Activated T-helper 1 cell treated with anti-CD3 and anti-CD28 coated beads, Interleukin-2, amount 50 U/mL, for 16 hours (primary cell): ENCODE results near the gene MOB3B.

Experiments used
- DNase-seq, 2 donors: peaks; one replicate each; pipeline ENCODE4 v3.0.0-alpha.2; 2020; ENCODE audit warnings: low read depth in 1 of 2, low spot score in 1 of 2

MOB3B gene

DNA sequence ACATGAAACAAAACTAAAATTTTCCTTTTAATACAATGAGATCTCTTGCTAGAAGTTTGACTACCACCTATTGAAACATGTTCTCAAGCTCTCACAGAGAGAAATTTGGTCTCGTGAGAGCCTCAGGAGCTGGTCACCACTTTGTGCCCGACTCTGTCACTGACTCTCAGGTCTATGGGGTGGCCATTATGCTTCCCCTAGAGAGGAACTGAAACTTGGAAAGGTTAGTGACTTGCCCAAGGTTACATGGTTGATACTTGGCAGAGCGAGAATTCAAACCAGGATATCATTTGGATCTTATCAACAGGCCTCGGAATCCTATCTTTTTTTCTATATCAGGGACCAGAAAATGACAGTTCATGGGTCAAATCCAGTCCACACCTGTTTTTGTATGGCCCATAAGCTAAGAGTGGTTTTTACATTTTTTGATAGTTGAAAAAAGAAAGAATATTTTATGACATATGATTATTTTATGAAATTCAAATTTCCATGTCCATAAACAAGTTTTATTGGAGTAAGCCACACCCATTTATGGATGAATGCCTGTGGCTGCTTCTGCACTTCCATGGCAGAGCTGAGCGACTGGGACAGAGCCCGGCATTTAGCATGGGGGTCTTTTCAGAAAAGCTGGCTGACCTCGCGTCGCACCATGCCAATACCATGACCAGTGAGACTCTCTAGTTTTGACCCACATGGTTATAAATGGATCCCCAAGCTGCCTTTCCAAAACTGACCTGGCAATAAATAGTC lies 187.9 kb downstream of the MOB3B start:
- no peak for DNase-seq

DNA sequence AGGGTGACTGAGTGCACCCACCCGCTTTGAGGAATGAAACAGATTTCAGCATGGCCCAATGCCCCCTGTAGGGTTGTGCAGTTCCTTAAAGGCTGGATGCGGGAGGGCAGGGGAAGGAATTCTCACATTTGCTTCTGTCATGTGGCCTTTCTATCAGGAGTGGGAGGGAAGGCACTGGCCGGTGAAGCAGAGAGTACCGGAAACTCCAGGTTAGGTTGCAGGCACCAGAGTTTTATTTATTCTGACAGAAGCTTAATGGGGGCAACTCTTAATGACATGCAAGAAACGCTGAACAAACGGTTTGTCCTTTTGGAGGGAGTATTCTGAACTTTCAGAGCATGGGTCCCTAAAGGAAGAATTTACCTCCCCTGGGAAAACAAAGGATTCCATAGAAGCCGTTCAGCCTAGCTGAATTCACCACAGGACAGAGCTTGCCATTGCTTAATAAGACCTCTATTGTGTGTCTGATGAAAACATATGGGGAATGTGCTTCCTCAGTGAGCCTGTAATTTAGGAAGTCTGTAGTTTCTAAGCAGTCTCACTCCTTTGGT lies 188.6 kb downstream of the MOB3B start:
- DNase-seq: no peak

DNA sequence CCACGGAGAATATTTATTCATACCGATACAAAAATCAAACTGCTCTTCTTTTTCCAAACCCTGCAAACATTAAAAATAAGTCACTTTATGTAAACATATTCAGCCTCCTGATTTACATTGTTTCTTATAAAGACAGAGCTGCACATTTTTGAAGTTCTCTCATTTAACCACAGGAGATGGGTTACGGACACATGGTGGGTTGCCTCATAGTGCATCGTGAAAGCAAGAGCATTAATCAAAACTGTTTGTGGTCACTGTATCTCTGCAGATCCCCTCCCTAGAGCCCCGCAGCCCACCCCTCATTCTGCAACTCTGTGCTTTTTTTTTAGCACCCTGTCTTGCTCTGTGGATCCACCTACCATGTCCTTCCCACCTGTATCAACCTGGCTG lies 189.3 kb downstream of the MOB3B start:
- DNase-seq: no peak

DNA sequence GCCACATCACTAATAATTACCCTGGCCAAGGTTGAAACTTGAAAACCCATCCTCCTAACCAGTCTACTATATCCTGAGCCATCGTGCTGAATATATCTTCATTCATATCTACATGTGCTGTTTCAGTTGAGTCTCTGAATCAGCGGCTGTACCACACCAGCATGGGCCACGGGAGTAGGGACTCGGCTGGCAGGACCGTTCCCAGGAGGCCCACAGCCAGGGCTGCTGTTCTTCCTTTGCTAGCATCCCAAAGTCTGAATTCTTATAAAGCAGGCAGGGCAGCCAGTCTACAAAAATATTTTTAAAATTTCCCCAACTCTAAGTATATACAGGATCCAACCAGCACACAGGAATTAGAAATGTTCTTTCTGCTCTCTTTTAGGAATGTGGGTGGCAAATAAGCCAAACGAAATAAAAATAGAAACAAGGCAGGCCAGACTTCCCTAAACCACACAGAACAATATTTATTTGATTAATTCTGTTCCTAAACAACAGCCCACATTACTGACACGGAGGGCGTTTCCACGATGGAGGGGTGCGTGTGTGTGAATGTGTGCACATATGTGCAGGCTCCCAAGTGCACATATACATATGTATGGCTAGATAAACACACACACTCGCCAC lies 189.8 kb downstream of the MOB3B start:
- no peak for DNase-seq

DNA sequence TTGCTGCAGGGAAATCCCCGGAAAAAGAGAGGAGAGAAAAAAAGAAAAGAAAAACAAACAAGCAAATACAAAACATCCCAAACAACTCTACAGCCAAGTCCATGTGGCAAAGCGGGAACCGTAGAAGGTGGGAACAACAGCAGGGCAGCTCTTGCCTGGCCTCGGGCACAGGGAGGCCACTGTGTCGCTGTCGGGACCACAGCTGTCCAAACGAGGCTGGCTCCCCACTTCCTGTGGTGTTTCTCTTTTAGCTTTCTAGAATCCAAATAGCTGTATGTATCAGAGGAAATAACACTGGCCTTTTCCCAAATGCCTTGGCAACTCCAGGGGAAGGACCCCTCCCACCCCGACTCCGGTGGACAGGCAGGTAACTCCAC lies 191.1 kb downstream of the MOB3B start:
- DNase-seq: no peak

DNA sequence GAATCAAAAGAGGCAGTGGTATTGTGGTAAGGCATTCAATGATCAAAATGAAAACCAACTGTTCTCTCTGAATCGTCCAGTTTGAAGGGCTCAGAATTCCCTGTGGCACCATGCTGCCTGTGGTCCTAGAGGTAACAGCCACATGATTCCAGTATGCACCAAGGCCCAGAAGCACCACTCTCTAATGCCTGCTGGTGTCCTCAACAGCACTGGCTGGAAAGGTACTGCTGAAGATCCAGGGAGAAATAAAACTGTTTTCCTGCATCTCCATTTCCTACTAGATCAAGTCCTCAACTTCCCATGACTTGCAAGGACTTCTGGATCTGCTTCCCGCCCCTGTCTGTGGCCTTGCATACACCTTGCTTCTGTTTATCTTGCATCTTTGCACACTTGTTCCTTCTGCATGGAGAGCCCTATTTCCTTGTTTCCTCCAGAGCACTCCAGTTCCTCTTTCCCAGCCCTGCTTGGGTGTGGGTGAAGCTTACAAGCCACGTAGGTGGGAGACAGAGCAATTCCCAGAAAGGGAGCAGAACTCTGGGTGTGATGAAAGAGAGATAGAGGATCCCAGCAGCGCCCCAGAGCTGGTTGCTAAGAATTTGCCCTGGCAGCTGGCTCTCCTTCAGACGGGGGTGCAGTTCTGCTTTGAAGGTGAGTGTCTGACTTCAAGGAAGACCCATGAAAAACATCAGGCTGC lies 191.6 kb downstream of the MOB3B start:
- DNase-seq: no peak

DNA sequence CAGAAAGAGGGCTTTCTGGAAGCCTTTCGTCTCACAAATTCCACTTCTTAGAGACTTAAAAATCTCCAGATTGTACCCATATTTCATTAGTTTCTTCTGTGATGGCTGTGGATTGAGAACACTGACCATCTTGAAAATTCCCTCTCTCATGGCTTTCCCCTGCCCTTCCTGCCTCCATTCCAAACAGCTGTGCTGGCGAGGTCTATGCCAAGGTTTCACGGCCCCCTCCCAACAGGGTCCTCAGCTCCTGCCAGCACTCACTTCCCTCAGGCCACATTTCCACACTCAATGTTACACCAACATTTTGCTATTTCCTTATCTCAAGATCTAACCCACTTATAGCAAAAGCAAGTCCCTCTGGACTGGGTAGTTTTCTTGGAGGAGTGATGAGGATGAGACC lies 192.4 kb downstream of the MOB3B start:
- no peak for DNase-seq

DNA sequence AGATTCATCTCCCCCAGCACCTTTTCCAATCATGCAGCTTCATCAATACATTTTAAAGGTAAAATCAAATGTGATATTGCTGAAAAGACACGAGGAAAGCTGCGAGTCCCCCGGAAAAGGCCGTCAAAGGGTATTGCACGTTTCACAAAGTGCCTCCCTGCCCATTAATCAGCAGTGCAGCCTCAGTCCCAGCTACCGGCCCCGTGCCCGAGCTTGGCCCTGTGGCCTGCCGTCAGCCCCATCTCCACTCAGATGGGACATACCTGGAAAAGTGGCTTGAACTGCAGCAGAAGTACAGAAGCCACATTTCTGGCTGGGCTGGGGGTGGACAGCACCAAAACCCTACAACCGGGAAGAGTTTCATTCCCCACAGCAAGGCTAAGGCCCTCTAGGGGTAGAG lies 192.8 kb downstream of the MOB3B start:
- no peak for DNase-seq

DNA sequence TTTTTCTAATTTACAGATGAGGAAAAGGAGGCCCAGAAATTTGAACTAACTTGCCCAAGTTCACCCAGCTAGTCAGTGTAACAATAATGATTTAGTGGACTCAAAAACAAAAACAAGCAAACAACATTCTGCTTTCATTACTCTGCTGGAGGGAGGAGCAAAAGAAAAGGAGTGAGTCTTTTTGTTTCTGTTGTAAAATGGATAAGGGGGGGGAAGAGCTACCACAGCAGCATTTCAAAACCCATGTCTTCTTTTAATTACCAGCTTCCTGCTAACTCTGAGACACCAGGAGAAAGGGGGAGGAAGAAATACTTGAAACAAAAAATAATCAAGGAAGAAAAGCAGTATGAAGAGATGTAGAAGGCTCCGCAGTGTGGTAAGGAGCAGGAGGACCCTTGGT lies 193.5 kb downstream of the MOB3B start:
- no peak for DNase-seq

DNA sequence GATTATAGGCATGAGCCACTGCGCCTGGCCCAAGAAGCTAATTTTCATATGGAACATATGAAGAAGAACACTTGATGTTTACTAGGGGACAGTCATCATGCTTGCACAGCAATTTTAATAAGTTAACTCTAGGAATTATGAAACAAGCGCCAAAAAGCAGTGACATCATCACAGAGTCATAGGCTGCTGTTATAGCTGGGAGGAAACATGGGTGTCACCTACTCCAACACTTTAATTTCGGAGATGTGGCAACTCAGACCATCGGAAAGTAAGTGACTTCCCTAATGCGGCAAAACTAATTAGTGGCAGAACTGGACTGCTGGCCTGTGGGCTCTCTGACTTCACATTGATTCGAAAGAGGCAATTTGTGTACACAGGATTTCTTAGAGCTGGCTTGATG lies 194.5 kb downstream of the MOB3B start:
- DNase-seq: no peak

DNA sequence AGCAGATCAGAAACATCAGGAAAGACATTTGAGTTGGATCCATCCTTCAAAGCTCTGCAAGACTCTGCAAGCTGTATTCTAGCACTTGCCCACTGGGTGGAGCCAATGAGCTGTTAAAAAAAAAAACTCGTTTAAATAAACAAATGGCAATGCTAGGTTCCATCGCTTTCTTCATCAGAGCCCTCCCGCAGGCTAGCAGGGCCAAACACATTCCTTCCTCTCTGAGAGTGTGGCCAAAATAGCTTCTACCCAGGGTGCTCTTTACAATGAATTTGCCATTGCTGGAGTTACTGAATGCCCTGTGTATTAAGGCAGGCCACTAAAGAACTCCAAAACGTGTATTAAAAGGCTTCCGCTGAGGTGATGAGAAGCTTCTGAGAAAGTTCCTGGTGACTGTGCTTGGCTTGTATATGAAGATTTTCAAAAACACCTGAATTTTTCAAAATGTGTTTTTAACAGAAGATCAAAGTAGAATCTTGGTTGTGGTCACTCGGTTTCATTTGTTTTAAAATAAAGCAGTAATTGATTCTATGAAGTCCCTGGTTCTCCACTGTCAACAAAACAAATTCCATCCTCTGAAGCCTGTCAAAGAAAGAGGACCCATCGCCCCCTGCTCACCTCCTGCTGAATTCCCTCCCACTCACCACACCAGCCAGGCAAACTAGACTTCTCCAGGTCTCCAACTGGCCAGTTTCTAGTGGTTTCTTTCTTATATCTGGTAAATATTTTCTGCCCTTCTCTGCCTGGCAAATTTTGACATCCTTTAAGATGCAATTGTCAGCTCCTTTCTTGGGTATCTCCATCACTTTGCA lies 196.2 kb downstream of the MOB3B start:
- DNase-seq: peak in 1 of 2 donors; percentile 15

DNA sequence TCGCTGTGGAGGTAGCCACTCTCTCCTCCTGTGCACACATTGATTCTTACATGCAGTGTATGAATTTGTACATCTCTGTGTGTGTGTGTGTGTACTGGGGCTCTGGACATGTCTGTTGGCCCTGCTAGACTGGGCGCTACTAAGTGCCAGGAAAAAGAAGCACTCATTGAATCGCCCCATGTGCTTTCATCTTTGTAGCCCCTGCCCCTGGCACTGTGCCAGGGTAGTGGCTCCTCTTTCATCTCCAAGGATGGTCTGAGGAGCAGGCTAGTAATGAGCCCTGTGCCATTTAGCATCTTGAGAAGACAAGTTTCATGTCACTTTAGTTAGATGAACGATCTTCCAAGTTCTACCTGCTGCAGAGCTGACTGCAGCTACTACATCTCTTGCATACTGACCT lies 198.2 kb downstream of the MOB3B start:
- DNase-seq: no peak

DNA sequence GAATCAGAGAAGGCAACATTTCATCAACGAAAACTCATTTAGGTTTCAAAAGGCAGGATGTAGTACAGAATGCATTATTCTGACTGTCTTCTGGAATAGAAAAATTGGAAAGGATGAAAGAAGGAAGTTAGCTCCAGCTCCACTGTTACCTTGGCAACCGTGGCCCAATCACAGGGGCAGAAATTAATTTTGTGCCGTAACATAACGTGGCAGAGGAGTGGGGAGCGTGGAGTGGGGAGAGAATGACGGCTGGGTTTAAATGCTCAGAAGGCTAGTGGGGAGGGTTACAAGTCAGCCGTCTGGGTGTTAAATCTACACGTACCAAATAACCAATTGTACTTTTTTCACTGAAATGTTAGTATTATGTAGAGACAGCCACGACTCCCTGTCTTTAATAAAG lies 200.3 kb downstream of the MOB3B start:
- no peak for DNase-seq

DNA sequence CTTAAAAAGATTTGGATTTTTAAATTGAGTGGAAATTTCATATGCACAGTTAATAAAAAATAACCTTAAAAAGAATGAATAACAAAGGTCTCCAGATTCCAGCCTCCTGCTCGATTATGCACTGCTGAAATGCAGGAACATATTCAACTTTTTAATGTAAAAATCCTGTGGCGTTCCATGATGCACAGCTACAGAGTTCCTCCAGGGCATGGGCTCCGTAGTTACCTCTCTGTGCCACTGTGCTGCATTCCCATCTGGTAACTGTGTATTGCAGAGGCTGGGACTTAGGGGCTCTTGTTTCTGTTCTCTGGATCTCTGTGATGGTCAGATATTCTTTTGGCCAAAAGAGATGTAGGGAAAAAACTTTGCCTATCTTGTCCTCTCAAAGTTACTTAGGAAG lies 201.1 kb downstream of the MOB3B start:
- DNase-seq: no peak

DNA sequence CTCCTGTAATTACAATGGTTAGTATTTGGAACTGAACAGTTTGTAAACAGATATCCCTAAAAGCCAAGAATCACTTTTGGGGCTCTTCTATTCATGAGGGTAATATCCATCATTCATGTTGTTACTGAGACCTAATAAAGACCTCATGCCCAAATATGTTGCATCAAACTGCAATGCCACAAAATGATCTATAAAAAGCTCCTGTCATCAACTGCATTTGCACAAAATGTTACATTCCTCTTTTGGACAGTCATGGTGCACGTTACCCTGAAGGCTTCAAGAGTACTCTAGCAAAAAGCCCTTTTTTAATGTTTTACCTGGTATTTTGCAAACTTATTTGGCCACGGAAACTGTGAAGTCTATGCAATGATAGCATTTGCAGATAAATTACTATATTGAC lies 218.4 kb downstream of the MOB3B start:
- DNase-seq: no peak

DNA sequence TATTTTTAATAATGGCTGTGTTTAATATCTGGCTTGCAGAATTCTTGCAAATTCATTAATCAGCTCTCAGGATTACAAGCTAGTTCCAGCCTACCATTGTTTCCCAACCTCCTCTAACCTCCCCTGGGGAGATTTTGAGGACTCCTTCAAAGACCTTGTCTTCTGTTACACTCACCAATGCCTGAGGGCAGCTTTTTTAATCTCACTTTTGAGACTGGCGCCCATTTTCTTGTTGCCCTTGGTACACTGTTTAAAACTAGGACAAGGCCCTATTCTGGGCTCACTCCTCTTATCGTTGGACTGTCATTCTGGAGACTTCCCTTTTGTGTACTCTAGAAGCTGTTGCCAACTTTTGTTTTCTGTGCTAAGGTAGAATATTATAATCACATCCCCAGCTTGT lies 219.0 kb downstream of the MOB3B start:
- DNase-seq: no peak

DNA sequence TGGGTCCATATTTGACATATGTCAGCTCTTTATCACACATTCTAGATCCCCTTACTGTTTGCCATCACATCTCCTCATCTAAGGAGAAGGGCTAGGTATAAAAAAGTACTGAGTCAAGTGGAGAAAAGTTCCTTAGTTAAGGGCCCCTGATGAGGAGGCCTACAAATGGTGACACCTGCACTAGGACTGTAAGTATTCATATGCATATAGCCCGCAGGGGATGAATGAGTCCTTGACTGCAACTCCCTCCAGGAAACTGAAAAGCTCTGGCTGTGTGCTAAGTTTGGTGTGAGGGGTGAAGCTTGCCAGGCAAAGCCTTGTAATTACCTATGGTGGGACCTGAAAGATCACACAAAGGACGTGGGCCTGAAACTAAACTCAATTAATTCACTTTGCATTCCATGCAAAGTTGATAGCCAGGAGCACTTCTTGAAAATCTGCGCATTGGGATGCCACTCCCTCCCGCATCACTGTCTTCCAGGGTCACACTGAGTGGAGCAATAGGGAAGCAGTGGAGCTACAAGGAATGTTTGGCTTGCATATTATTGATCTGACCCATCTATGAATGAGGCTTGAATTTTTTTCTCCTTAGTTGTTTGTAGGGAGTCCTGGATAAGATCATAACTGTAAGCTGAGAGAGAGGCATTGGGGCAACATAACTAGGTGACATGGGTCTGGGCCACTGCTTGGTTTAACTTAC lies 220.8 kb downstream of the MOB3B start:
- no peak for DNase-seq

DNA sequence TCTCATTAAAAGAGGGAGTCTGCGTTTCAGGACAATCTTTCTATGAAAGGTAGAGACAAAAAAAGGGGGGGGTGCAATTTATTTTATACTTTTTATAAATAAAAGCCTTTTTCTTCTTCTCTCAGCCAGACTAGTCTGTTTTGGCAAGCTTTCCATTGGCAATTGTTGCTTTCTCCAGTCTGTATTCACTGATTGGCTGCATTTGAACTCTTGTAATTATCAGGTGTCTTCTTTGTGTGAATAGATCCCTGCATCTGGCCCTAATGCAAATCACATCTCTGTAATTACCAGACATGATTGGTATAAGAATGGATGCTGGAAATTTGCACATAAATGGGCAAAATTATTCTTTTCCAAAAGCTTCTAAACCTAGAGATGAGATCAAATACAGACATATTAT lies 225.1 kb downstream of the MOB3B start:
- no peak for DNase-seq

DNA sequence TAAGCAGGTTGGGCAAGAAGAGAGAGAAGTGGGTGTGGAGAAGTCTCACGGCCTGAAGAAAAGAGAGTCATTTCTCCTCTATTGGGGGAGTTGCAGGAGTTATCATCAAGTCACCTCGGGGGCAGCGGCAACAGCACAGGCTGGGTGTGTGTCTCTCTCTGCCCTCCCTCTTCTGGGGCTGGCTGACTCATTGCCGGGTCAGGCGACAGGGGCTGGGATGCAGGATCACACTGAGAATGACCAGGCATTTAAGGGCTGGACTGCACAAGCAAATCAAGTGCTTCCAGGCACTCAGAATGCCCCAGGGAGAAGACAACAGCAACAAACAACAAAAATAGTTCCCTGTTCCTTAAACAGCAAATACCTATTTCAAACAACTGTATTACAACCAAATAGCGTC lies 226.4 kb downstream of the MOB3B start:
- no peak for DNase-seq

DNA sequence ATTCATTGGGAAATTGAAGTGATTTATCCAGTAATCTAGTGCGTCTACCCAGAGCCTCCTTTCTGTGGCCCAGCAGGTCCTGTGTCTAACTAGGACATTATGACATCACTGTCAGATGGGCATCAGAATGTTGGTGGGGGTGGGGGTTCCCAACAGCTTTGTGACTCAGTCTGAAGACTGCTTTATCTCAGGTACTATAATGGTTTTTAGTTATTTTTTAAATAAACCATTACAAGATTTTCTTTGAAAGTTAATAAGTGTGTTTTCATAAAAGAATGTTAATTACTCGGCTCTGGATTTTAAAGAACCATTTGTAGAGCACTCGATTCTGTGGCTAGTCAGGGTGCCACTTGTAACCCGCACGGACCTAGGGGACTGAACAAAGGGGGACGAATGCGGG lies 232.6 kb downstream of the MOB3B start, which contains the start of gene EQTN:
Gene EQTN (minus strand): TSS at position 101 of the 400 bp plus-strand sequence. CDS start 95 bp downstream, at position 6.
- no peak for DNase-seq

DNA sequence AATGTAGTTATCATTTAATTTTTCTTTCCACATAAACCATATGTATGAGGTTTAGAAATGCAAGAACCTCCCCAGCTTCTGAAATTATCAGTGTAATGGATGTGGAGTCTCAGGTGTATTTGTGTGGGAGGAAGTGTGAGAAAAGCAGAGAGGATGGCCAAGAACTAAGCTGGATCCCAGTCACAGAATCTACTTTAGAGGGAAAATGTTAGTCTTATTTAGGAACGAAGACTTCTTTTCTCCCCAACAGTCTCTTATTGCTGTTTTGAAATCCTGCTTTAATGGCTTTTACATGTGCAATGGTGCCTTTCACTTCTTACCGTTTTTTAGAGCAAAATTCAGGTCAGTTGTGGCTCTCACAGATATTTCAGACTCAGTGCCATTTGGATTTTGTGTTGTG lies 235.6 kb downstream of the MOB3B start:
- no peak for DNase-seq
